ACC112 (cell line): Measurements from ENCODE around the gene PLCB3.

Source experiments
- H2AFZ ChIP-seq: fragments of 200-600 bp; sonication (generic); one replicate; pipeline ENCODE4 v1.6.0; 2017; ENCODE audit warnings: antibody characterized with exemption, low read length; ENCODE audit not compliant: unreplicated experiment
- H3K27ac ChIP-seq: fragments of 200-600 bp; sonication (generic); 2 replicates; pipeline ENCODE4 v1.5.1; 2014; ENCODE audit warnings: low read depth, mild to moderate bottlenecking, antibody characterized with exemption, low read length, moderate library complexity
- H3K27me3 ChIP-seq: fragments of 200-600 bp; sonication (generic); 2 replicates; pipeline ENCODE4 v1.6.1; 2014; ENCODE audit warnings: mild to moderate bottlenecking, antibody characterized with exemption, low read length, moderate library complexity, mixed read lengths; ENCODE audit not compliant: insufficient read depth
- H3K36me3 ChIP-seq: fragments of 200-600 bp; sonication (generic); 2 replicates; pipeline ENCODE4 v1.6.1; 2016; ENCODE audit warnings: mild to moderate bottlenecking, antibody characterized with exemption, low read length, moderate library complexity, mixed read lengths; ENCODE audit not compliant: insufficient read depth
- H3K4me1 ChIP-seq: fragments of 200-600 bp; sonication (generic); one replicate; pipeline ENCODE4 v1.6.1; 2016; ENCODE audit warnings: low read length, mixed read lengths; ENCODE audit not compliant: insufficient read depth, unreplicated experiment, control insufficient read depth
- H3K4me3 ChIP-seq: fragments of 200-600 bp; sonication (generic); 2 replicates; pipeline ENCODE4 v1.5.1; 2014; ENCODE audit warnings: mild to moderate bottlenecking, low read depth, low read length
- H3K79me2 ChIP-seq: fragments of 200-600 bp; sonication (generic); one replicate; pipeline ENCODE4 v1.6.0; 2016; ENCODE audit warnings: low read length; ENCODE audit not compliant: control insufficient read depth, unreplicated experiment, insufficient read depth

Gene PLCB3

GRCh38 chr11:64238076-64238475 lies 13.3 kb upstream of the PLCB3 start:
- H3K79me2 ChIP-seq: peaks cover 19% of the 10 kb centered on the region
- no peak overlapping the region for H3K27ac ChIP-seq
- no peak overlapping the region for H2AFZ ChIP-seq
- H3K4me3 ChIP-seq: no peak overlapping the region
- H3K27me3 ChIP-seq: no peaks in the 10 kb centered on the region
- no peaks in the 10 kb centered on the region for H3K36me3 ChIP-seq
- peaks cover 21% of the 10 kb centered on the region for H3K4me1 ChIP-seq

GRCh38 chr11:64238999-64239398 lies 12.3 kb upstream of the PLCB3 start:
- Histone ChIP-seq H2AFZ (no peak overlapping the region), H3K4me3 (no peak overlapping the region), H3K36me3 (no peaks in the 10 kb centered on the region), H3K4me1 (peaks cover 26% of the 10 kb centered on the region), H3K27ac (no peak overlapping the region), H3K79me2 (peaks cover 24% of the 10 kb centered on the region), H3K27me3 (no peaks in the 10 kb centered on the region)

GRCh38 chr11:64239662-64240434 lies 11.5 kb upstream of the PLCB3 start:
- Histone ChIP-seq H3K36me3 (no peaks in the 10 kb centered on the region), H3K4me1 (peaks cover 32% of the 10 kb centered on the region), H2AFZ (no peak overlapping the region), H3K79me2 (peaks cover 32% of the 10 kb centered on the region), H3K4me3 (peak overlapping the region; percentile 84), H3K27me3 (no peaks in the 10 kb centered on the region), H3K27ac (peak overlapping the region; percentile 88)

- Histone ChIP-seq H3K4me3 (peak within 1 kb of the TSS; percentile 84), H3K27me3 (no peaks in the 10 kb centered on the region), H3K36me3 (no peaks in the 10 kb centered on the region), H3K4me1 (peaks cover 35% of the 10 kb centered on the region), H3K27ac (peak within 1 kb of the TSS; percentile 88), H2AFZ (peak within 1 kb of the TSS; percentile 19), H3K79me2 (peaks cover 33% of the 10 kb centered on the region)
Observed at GRCh38 chr11:64240435-64241240, 10.7 kb upstream of the PLCB3 start, which contains the start of gene FKBP2. FKBP2 (plus strand) TSS chr11:64241095; CDS start chr11:64242388, 1,293 bp downstream.

GRCh38 chr11:64241241-64241490 lies 10.2 kb upstream of the PLCB3 start:
- H3K4me3 ChIP-seq: peak overlapping the region; percentile 84
- H3K36me3 ChIP-seq: no peaks in the 10 kb centered on the region
- no peak overlapping the region for H2AFZ ChIP-seq
- peaks cover 35% of the 10 kb centered on the region for H3K4me1 ChIP-seq
- no peaks in the 10 kb centered on the region for H3K27me3 ChIP-seq
- H3K79me2 ChIP-seq: peaks cover 36% of the 10 kb centered on the region
- H3K27ac ChIP-seq: peak overlapping the region; percentile 88

GRCh38 chr11:64241491-64242374 lies 9.6 kb upstream of the PLCB3 start:
- Histone ChIP-seq H3K27ac (peak overlapping the region; percentile 41), H3K79me2 (peaks cover 37% of the 10 kb centered on the region), H3K36me3 (no peaks in the 10 kb centered on the region), H2AFZ (no peak overlapping the region), H3K4me1 (peaks cover 35% of the 10 kb centered on the region), H3K4me3 (peak overlapping the region; percentile 84), H3K27me3 (no peaks in the 10 kb centered on the region)

- Histone ChIP-seq H3K79me2 (peaks cover 37% of the 10 kb centered on the region), H2AFZ (no peak overlapping the region), H3K27ac (no peak overlapping the region), H3K4me3 (peak overlapping the region; percentile 31; the same call in 1 of the 2 replicates), H3K4me1 (peaks cover 40% of the 10 kb centered on the region), H3K36me3 (no peaks in the 10 kb centered on the region), H3K27me3 (no peaks in the 10 kb centered on the region)
Observed at GRCh38 chr11:64243236-64243854, 8.0 kb upstream of the PLCB3 start.

- Histone ChIP-seq H3K4me3 (no peak overlapping the region; the same call in 1 of the 2 replicates), H3K4me1 (peaks cover 40% of the 10 kb centered on the region), H3K36me3 (no peaks in the 10 kb centered on the region), H3K79me2 (peaks cover 37% of the 10 kb centered on the region), H3K27ac (no peak overlapping the region), H2AFZ (no peak overlapping the region), H3K27me3 (no peaks in the 10 kb centered on the region)
Observed at GRCh38 chr11:64244107-64244506, 7.2 kb upstream of the PLCB3 start.

- H3K27me3 ChIP-seq: no peaks in the 10 kb centered on the region
- H3K4me1 ChIP-seq: peaks cover 40% of the 10 kb centered on the region
- peak overlapping the region; percentile 96 for H3K4me3 ChIP-seq
- H3K27ac ChIP-seq: peak overlapping the region; percentile 57
- no peaks in the 10 kb centered on the region for H3K36me3 ChIP-seq
- H3K79me2 ChIP-seq: peaks cover 37% of the 10 kb centered on the region
- no peak overlapping the region for H2AFZ ChIP-seq
Observed at GRCh38 chr11:64244966-64245365, 6.4 kb upstream of the PLCB3 start.

GRCh38 chr11:64245401-64245796 lies 5.9 kb upstream of the PLCB3 start:
- Histone ChIP-seq H3K27me3 (no peaks in the 10 kb centered on the region), H3K27ac (peak overlapping the region; percentile 57), H2AFZ (no peak overlapping the region), H3K79me2 (peaks cover 37% of the 10 kb centered on the region), H3K4me3 (peak overlapping the region; percentile 96), H3K36me3 (no peaks in the 10 kb centered on the region), H3K4me1 (peaks cover 36% of the 10 kb centered on the region)
